Esophagus muscularis mucosa (tissue), 4 donors: ENCODE results near the gene IKZF1. TPM values are rescaled to one million over a fixed set of nuclear protein-coding genes. Genes with fewer than 3 reads are reported as not detected.
A peak's percentile ranks its signal among the peaks of the same experiment; 100 is the strongest.

Experiments used
- DNase-seq: peaks from one replicate; pipeline ENCODE4 v3.0.0-alpha.2; 2017; ENCODE audit errors: extremely low spot score
- H3K27ac ChIP-seq, 4 donors: fragments of 200-600 bp; sonication (generic); replicated peaks in 1 of 4; 1 replicate in 3 of 4; 2 replicates in 1 of 4; pipeline ENCODE4 v1.5.1; 2016 to 2019; ENCODE audit warnings: mild to moderate bottlenecking in 1 of 4
- H3K27me3 ChIP-seq, 4 donors: fragments of 200-600 bp; sonication (generic); one replicate each; pipeline versions ENCODE4 v1.5.1 to v1.6.0; 2016 to 2019
- H3K36me3 ChIP-seq, 4 donors: fragments of 200-600 bp; sonication (generic); one replicate each; pipeline ENCODE4 v1.5.1; 2016 to 2019
- H3K4me1 ChIP-seq, 4 donors: fragments of 200-600 bp; sonication (generic); one replicate each; pipeline ENCODE4 v1.5.1; 2016 to 2019
- H3K4me3 ChIP-seq, 4 donors: fragments of 200-600 bp; sonication (generic); 1 replicate in 2 of 4; 2 replicates in 2 of 4; pipeline ENCODE4 v1.5.1; 2016 to 2019; ENCODE audit warnings: mild to moderate bottlenecking in 4 of 4, moderate library complexity in 1 of 4
- H3K9me3 ChIP-seq, 4 donors: fragments of 200-600 bp; sonication (generic); 1 replicate in 3 of 4; 2 replicates in 1 of 4; pipeline ENCODE4 v1.5.1; 2016 to 2019
- CTCF ChIP-seq, 3 experiments: fragments of 200-600 bp in 2 of 3; fragments of 450-650 bp in 1 of 3; sonication (generic) in 2 of 3; IDR thresholded peaks; one replicate each; pipeline ENCODE4 v1.5.1; 2017 to 2019; ENCODE audit warnings: antibody characterized with exemption in 3 of 3, mild to moderate bottlenecking in 2 of 3, moderate library complexity in 1 of 3
- EP300 ChIP-seq: sonication (generic); formaldehyde crosslinking; IDR thresholded peaks from one replicate; pipeline ENCODE4 v1.6.1; 2017; ENCODE audit warnings: antibody characterized with exemption
- POLR2A ChIP-seq: fragments of 450-650 bp; IDR thresholded peaks from one replicate; pipeline ENCODE4 v1.6.1; 2017; ENCODE audit warnings: antibody characterized with exemption, moderate library complexity, mild to moderate bottlenecking, low read depth
- POLR2AphosphoS5 ChIP-seq, 2 donors: sonication (generic); formaldehyde crosslinking; IDR thresholded peaks; one replicate each; pipeline ENCODE4 v1.6.1; 2017; ENCODE audit warnings: antibody characterized with exemption in 2 of 2
- WGBS: methylation state at CpG from one replicate; pipeline ENCODE4 v1.1.5; 2018; 5-methylcytosine and 5-hydroxymethylcytosine counted together
- intact Hi-C: fragments of 100-400 bp; cut with DNase I; formaldehyde crosslinking; loops from one replicate; pipeline ENCODE4 v1.15.1; 2023
- total RNA-seq, 4 donors: library from RNA; depleted of rRNA; stranded (reverse); fragments of >200 nt; gene quantifications; one replicate each; pipeline versions ENCODE4 v1.1.0 to v1.2.1, GENCODE V29; 2016

Gene IKZF1
- total RNA-seq, 4 donors from 2014 or later: 3.6 to 17.7 (median 9.2) TPM

GRCh38 chr7:50342616-50343114 lies 38.1 kb downstream of the IKZF1 start:
- no peak for DNase-seq
- peak; percentile 45 for TF ChIP-seq EP300
- no peak for TF ChIP-seq CTCF (IDR thresholded peaks at IDR 0.05)
- peak; percentile 32 to 49 for TF ChIP-seq POLR2AphosphoS5 (IDR thresholded peaks at IDR 0.05)
- no peak overlapping the region for H3K27ac ChIP-seq
- no peak overlapping the region for H3K4me3 ChIP-seq
- intact Hi-C loops: no loop called here
- no peaks in the 10 kb centered on the region for H3K4me1 ChIP-seq
- H3K36me3 ChIP-seq: no peaks in the 10 kb centered on the region
- H3K27me3 ChIP-seq: peaks cover 0 to 3% (median 0%) of the 10 kb centered on the region in 4 donors
- no peaks in the 10 kb centered on the region for H3K9me3 ChIP-seq
- WGBS: 8% methylated on average over 8 of the region's 8 CpGs

- 79% methylated on average over 8 of the region's 8 CpGs for WGBS
- peaks cover 0 to 7% (median 0%) of the 10 kb centered on the region in 4 donors for H3K27me3 ChIP-seq
- DNase-seq: no peak
- H3K4me3 ChIP-seq: no peak overlapping the region
- no peaks in the 10 kb centered on the region for H3K4me1 ChIP-seq
- H3K27ac ChIP-seq: no peak overlapping the region
- TF ChIP-seq POLR2AphosphoS5 (IDR thresholded peaks at IDR 0.05): no peak
- no peak for TF ChIP-seq EP300
- no peak for TF ChIP-seq CTCF (IDR thresholded peaks at IDR 0.05)
- no peak for TF ChIP-seq POLR2A
- no peaks in the 10 kb centered on the region for H3K9me3 ChIP-seq
- no peaks in the 10 kb centered on the region for H3K36me3 ChIP-seq
- intact Hi-C loops: no loop called here
Measured at GRCh38 chr7:50346545-50347497, 42.3 kb downstream of the IKZF1 start.

GRCh38 chr7:50347693-50348092 lies 43.2 kb downstream of the IKZF1 start:
- intact Hi-C loops: no loop called here
- 89% methylated on average over 10 of the region's 10 CpGs for WGBS
- no peak overlapping the region for H3K27ac ChIP-seq

GRCh38 chr7:50348469-50349162 lies 44.1 kb downstream of the IKZF1 start:
- H3K27me3 ChIP-seq: peaks cover 0 to 12% (median 0%) of the 10 kb centered on the region in 4 donors
- no peak overlapping the region for H3K27ac ChIP-seq
- H3K4me1 ChIP-seq: no peaks in the 10 kb centered on the region
- WGBS: 92% methylated on average over 8 of the region's 8 CpGs
- intact Hi-C loops: no loop called here
- H3K9me3 ChIP-seq: no peaks in the 10 kb centered on the region
- no peak for DNase-seq
- TF ChIP-seq POLR2A: no peak
- TF ChIP-seq CTCF (IDR thresholded peaks at IDR 0.05): no peak
- no peak for TF ChIP-seq POLR2AphosphoS5 (IDR thresholded peaks at IDR 0.05)
- no peak for TF ChIP-seq EP300
- H3K4me3 ChIP-seq: no peak overlapping the region
- no peaks in the 10 kb centered on the region for H3K36me3 ChIP-seq

More at GRCh38 chr7:50347693-50348092, 43.2 kb downstream of the IKZF1 start:
- Histone ChIP-seq H3K36me3 (no peaks in the 10 kb centered on the region), H3K4me1 (no peaks in the 10 kb centered on the region), H3K27me3 (peaks cover 0 to 7% (median 0%) of the 10 kb centered on the region in 4 donors), H3K9me3 (no peaks in the 10 kb centered on the region), H3K4me3 (no peak overlapping the region)
- TF ChIP-seq POLR2A: no peak
- TF ChIP-seq CTCF (IDR thresholded peaks at IDR 0.05): no peak
- no peak for TF ChIP-seq POLR2AphosphoS5 (IDR thresholded peaks at IDR 0.05)
- TF ChIP-seq EP300: no peak
- no peak for DNase-seq
